Lower leg skin (tissue), 3 donors: ENCODE measurements around the gene ARHGEF16.

Experiments
- POLR2A ChIP-seq, 2 donors: fragments of 450-650 bp; IDR thresholded peaks; one replicate each; pipeline ENCODE4 v1.6.1; 2016 to 2017; ENCODE audit warnings: antibody characterized with exemption in 2 of 2, mild to moderate bottlenecking in 1 of 2, moderate library complexity in 1 of 2
- TF ChIP-seq, protein P1 (sequence below), 3 donors: fragments of 450-650 bp; IDR thresholded peaks; one replicate each; pipeline ENCODE4 v1.5.1; 2016; ENCODE audit warnings: antibody characterized with exemption in 3 of 3, mild to moderate bottlenecking in 3 of 3, moderate library complexity in 2 of 3

DNA sequence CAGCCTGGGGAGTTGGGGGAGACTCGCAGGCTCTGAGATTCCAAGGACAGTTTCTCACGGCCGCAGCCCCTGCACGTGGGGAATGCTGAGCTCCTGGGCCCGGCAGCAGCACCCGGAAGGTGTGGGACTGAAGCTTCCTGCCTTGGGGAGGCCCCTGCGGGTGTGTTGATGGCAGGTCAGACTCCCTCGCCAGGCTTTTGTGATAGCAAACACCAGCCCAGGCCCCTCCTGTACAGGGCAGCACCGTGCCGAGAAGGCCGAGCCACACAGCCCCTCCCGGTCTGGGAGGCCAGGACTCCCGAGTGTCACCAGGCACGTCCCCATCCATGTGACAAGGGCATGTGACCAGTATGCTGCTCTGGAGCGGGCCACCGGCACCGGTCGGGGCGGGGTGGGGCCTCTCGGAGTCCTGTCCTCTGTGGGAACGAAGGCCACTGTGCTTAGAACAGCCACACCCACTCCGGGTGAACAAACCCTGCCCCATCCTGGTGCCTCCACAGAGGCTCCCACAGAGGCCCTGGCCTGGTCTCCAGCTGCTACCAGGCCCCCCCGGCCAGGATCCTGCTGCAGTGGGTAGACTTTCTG is 31.1 kb upstream of the ARHGEF16 start:
- TF ChIP-seq, protein P1, sequence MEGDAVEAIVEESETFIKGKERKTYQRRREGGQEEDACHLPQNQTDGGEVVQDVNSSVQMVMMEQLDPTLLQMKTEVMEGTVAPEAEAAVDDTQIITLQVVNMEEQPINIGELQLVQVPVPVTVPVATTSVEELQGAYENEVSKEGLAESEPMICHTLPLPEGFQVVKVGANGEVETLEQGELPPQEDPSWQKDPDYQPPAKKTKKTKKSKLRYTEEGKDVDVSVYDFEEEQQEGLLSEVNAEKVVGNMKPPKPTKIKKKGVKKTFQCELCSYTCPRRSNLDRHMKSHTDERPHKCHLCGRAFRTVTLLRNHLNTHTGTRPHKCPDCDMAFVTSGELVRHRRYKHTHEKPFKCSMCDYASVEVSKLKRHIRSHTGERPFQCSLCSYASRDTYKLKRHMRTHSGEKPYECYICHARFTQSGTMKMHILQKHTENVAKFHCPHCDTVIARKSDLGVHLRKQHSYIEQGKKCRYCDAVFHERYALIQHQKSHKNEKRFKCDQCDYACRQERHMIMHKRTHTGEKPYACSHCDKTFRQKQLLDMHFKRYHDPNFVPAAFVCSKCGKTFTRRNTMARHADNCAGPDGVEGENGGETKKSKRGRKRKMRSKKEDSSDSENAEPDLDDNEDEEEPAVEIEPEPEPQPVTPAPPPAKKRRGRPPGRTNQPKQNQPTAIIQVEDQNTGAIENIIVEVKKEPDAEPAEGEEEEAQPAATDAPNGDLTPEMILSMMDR (IDR thresholded peaks at IDR 0.05), result no peak
- no peak for TF ChIP-seq POLR2A (IDR thresholded peaks at IDR 0.05)
